Testis (tissue), 2 donors: ENCODE data around the gene MARCKS.

Experiments used
- CTCF ChIP-seq, 3 experiments: fragments of 450-650 bp in 2 of 3; fragments of 200-600 bp in 1 of 3; sonication (generic) in 1 of 3; IDR thresholded peaks; one replicate each; pipeline ENCODE4 v1.5.1; 2016 to 2019; ENCODE audit warnings: antibody characterized with exemption in 3 of 3, mild to moderate bottlenecking in 2 of 3, moderate library complexity in 1 of 3
- POLR2A ChIP-seq: fragments of 450-650 bp; IDR thresholded peaks from one replicate; pipeline ENCODE4 v1.6.1; 2017; ENCODE audit warnings: antibody characterized with exemption, mild to moderate bottlenecking, moderate library complexity

DNA sequence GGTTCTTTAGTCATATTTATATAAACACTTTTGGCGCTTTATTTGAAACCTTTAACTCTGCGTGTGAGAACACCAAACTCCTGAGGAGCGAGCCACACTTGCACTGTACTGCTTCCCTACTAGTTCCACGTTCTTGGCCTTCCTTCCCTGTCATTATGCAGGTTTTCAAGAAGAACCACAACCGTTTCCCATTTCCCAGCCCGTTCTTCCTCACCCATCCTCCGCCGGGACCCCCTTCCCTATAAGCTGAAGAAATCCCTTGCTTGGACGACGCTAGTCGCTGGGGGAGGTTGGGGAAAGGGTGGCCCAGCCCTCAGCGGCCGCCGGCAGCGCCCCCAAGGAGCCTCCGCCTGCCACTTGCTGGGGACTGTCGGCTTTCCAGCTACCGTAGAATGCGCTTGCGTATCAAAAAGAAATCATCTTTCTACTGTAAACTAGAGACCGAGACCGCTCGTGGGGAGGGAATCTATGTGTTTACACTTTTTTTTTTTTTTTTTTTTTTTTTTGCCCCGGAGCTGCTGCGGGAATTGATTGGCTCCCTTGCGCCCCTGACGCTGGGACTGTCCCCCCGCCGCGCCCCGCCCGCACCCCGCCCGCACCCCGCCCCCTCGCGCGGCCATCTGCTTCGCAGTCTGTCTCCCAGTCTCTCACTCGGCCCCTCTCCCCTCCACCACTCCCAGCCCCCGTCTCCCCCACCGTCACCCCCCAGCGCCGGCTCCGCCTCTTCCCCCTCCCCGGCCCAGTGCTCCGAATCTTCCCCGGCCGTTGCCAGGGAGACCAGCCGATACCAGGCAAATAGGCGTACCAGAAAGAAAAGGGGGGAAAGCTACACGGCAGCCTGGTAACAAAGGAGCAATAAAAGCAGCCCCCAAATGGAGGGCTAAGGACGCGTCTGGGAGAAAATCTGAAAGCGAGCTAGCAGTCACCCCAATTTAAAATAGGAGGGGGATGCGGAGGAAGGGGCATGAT, 2.3 kb upstream of the MARCKS start:
- TF ChIP-seq POLR2A (no peak), CTCF (IDR thresholded peaks at IDR 0.05) (no peak)
